HCT116 (cell line): ENCODE measurements around the gene CD2.

ENCODE experiments used
- CBX3 ChIP-seq: IDR thresholded peaks from 2 replicates; pipeline ENCODE4 v1.6.1; 2012; ENCODE audit warnings: low read depth
- CEBPB ChIP-seq: IDR thresholded peaks from 2 replicates; pipeline ENCODE4 v1.6.1; 2012; ENCODE audit warnings: low read depth
- ELF1 ChIP-seq: IDR thresholded peaks from 2 replicates; pipeline ENCODE4 v1.6.1; 2012; ENCODE audit warnings: low read depth, borderline replicate concordance
- EZH2 ChIP-seq: fragments of 200-600 bp; sonication (generic); IDR thresholded peaks from 2 replicates; pipeline ENCODE4 v1.6.1; 2017; ENCODE audit warnings: antibody characterized with exemption, mixed run types
- EZH2phosphoT487 ChIP-seq: fragments of 200-600 bp; IDR thresholded peaks from 2 replicates; pipeline ENCODE4 v1.6.1; 2018; ENCODE audit warnings: antibody characterized with exemption, borderline replicate concordance
- POLR2A ChIP-seq: IDR thresholded peaks from 2 replicates; pipeline ENCODE4 v1.7.0; 2011; ENCODE audit warnings: borderline replicate concordance; ENCODE audit not compliant: insufficient read depth, insufficient read length; ENCODE audit errors: extremely low read depth
- POLR2AphosphoS5 ChIP-seq: IDR thresholded peaks from 2 replicates; pipeline ENCODE4 v1.6.1; 2011; ENCODE audit warnings: mild to moderate bottlenecking, low read depth, low read length, moderate library complexity
- RAD21 ChIP-seq: IDR thresholded peaks from 2 replicates; pipeline ENCODE4 v1.6.1; 2012; ENCODE audit warnings: low read depth, mild to moderate bottlenecking
- SIN3A ChIP-seq: IDR thresholded peaks from 2 replicates; pipeline ENCODE4 v1.6.1; 2012; ENCODE audit warnings: low read depth
- SP1 ChIP-seq: IDR thresholded peaks from 2 replicates; pipeline ENCODE4 v1.6.1; 2012; ENCODE audit warnings: low read depth
- YY1 ChIP-seq: IDR thresholded peaks from 2 replicates; pipeline ENCODE4 v1.6.1; 2011; ENCODE audit warnings: low read length, low read depth, moderate library complexity, mild to moderate bottlenecking; ENCODE audit not compliant: insufficient replicate concordance; ENCODE audit errors: extremely low read depth
- TF ChIP-seq, protein P1 (sequence below), 3 experiments: fragments of 200-600 bp in 1 of 3; sonication (generic) in 1 of 3; IDR thresholded peaks in 2 of 3; conservative IDR thresholded peaks in 1 of 3; 2 replicates each; pipeline ENCODE4 v1.5.1; 2012 to 2017; ENCODE audit warnings: low read depth in 2 of 3, low read length in 2 of 3, antibody characterized with exemption in 1 of 3, borderline replicate concordance in 1 of 3, control low read depth in 1 of 3, mild to moderate bottlenecking in 1 of 3, mixed read lengths in 1 of 3, mixed run types in 1 of 3, moderate library complexity in 1 of 3; ENCODE audit not compliant: insufficient read depth in 1 of 3
- TF ChIP-seq, protein P2 (sequence below): IDR thresholded peaks from 2 replicates; pipeline ENCODE4 v1.6.1; 2012; ENCODE audit warnings: low read depth
- TF ChIP-seq, protein P3 (sequence below): IDR thresholded peaks from 2 replicates; pipeline ENCODE4 v1.6.1; 2012

DNA sequence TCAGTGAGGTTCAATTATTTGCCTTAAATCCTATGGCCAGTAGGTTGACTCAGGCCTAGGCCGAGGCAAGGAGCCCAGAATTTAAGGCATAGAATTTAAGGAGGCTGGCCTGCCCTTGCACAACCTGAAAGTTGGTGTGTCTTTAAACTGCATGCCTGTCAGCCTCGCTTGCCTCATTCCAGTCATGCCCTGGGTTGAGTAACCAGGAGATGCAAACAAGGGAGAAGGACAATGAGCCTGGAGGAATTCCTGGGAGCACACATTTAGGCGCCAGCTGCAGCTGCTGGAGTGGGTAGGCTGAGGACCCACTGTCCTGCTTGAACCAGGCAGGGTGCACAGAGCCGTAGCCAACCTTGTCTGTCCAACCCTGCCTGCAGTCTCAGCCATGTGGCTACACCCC is 11.7 kb downstream of the CD2 start:
- no peak for TF ChIP-seq RAD21
- TF ChIP-seq, protein P1, sequence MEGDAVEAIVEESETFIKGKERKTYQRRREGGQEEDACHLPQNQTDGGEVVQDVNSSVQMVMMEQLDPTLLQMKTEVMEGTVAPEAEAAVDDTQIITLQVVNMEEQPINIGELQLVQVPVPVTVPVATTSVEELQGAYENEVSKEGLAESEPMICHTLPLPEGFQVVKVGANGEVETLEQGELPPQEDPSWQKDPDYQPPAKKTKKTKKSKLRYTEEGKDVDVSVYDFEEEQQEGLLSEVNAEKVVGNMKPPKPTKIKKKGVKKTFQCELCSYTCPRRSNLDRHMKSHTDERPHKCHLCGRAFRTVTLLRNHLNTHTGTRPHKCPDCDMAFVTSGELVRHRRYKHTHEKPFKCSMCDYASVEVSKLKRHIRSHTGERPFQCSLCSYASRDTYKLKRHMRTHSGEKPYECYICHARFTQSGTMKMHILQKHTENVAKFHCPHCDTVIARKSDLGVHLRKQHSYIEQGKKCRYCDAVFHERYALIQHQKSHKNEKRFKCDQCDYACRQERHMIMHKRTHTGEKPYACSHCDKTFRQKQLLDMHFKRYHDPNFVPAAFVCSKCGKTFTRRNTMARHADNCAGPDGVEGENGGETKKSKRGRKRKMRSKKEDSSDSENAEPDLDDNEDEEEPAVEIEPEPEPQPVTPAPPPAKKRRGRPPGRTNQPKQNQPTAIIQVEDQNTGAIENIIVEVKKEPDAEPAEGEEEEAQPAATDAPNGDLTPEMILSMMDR (IDR thresholded peaks at IDR 0.05 in 2 of 3, conservative IDR thresholded peaks at IDR 0.05 in 1 of 3; ENCODE audit: borderline replicate concordance in 1 of 3, insufficient read depth in 1 of 3, low read depth in 2 of 3, low read length in 2 of 3) = no peak
- TF ChIP-seq POLR2A = no peak
- TF ChIP-seq CBX3 = no peak
- no peak for TF ChIP-seq ELF1
- no peak for TF ChIP-seq YY1
- TF ChIP-seq SP1 = no peak
- no peak for TF ChIP-seq POLR2AphosphoS5
- no peak for TF ChIP-seq EZH2
- TF ChIP-seq, protein P2, sequence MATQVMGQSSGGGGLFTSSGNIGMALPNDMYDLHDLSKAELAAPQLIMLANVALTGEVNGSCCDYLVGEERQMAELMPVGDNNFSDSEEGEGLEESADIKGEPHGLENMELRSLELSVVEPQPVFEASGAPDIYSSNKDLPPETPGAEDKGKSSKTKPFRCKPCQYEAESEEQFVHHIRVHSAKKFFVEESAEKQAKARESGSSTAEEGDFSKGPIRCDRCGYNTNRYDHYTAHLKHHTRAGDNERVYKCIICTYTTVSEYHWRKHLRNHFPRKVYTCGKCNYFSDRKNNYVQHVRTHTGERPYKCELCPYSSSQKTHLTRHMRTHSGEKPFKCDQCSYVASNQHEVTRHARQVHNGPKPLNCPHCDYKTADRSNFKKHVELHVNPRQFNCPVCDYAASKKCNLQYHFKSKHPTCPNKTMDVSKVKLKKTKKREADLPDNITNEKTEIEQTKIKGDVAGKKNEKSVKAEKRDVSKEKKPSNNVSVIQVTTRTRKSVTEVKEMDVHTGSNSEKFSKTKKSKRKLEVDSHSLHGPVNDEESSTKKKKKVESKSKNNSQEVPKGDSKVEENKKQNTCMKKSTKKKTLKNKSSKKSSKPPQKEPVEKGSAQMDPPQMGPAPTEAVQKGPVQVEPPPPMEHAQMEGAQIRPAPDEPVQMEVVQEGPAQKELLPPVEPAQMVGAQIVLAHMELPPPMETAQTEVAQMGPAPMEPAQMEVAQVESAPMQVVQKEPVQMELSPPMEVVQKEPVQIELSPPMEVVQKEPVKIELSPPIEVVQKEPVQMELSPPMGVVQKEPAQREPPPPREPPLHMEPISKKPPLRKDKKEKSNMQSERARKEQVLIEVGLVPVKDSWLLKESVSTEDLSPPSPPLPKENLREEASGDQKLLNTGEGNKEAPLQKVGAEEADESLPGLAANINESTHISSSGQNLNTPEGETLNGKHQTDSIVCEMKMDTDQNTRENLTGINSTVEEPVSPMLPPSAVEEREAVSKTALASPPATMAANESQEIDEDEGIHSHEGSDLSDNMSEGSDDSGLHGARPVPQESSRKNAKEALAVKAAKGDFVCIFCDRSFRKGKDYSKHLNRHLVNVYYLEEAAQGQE = no peak
- no peak for TF ChIP-seq SIN3A
- TF ChIP-seq CEBPB = no peak
- TF ChIP-seq, protein P3, sequence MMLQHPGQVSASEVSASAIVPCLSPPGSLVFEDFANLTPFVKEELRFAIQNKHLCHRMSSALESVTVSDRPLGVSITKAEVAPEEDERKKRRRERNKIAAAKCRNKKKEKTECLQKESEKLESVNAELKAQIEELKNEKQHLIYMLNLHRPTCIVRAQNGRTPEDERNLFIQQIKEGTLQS = no peak
- TF ChIP-seq EZH2phosphoT487 = no peak
